ENCODE results near the gene NTHL1. TPM values are rescaled to one million over a fixed set of nuclear protein-coding genes. Genes with fewer than 3 reads are reported as not detected.
A peak's percentile ranks its signal among the peaks of the same experiment; 100 is the strongest.

The NTHL1 gene
- total and polyA plus RNA-seq, 9 of the 15 experiments (the other 6 are each of a cell fraction or from before 2014, with no cell fraction given), result 1.1 to 58.8 (median 17.6) TPM

GRCh38 chr16:2015947-2016208 is 31.8 kb downstream of the NTHL1 start (continued):
- TF ChIP-seq, protein P1, sequence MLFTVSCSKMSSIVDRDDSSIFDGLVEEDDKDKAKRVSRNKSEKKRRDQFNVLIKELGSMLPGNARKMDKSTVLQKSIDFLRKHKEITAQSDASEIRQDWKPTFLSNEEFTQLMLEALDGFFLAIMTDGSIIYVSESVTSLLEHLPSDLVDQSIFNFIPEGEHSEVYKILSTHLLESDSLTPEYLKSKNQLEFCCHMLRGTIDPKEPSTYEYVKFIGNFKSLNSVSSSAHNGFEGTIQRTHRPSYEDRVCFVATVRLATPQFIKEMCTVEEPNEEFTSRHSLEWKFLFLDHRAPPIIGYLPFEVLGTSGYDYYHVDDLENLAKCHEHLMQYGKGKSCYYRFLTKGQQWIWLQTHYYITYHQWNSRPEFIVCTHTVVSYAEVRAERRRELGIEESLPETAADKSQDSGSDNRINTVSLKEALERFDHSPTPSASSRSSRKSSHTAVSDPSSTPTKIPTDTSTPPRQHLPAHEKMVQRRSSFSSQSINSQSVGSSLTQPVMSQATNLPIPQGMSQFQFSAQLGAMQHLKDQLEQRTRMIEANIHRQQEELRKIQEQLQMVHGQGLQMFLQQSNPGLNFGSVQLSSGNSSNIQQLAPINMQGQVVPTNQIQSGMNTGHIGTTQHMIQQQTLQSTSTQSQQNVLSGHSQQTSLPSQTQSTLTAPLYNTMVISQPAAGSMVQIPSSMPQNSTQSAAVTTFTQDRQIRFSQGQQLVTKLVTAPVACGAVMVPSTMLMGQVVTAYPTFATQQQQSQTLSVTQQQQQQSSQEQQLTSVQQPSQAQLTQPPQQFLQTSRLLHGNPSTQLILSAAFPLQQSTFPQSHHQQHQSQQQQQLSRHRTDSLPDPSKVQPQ (CRISPR knock-in tag; IDR thresholded peaks at IDR 0.05; ENCODE audit: borderline replicate concordance), result no peak
- TF ChIP-seq BRD9 (IDR thresholded peaks at IDR 0.05; ENCODE audit: low read depth, partially characterized antibody) (no peak), KLF16 (IDR thresholded peaks at IDR 0.05) (no peak)

DNA sequence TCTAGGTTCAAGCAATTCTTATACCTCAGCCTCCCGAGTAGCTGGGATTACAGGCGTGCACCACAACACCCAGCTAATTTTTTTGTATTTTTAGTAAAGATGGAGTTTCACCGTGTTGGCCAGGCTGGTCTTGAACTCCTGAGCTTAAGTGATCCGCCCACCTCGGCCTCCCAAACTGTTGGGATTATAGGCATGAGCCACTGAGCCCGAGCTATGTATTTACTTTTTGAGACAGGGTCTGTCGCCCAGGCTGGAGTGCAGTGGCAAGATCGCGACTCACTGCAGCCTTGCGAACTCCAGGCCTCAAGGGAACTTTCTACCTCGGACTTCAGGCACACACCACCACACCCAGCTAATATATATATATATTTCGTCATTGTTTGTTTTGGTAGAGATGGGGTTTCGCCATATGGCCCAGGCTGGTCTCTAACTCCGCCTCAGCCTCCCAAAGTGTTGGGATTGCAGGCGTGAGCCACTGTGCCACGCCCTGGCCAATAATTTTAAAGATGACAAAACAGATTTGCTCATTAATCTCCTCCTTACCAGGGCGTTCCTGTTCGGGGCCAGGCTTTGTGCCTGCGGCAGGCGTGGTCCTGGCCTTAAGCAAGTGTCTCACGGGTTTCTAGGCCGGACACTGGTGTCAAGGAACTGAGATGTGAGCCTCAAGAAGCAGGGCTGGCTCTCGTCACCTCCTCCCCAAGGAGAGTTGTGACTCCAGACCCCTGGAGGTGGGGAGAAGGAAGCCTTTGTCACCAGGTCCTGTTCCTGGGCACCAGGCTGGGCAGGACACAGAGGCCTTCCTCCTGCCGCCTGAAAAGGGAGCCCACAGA is 32.3 kb downstream of the NTHL1 start:
- Histone ChIP-seq H3K9ac (ENCODE audit: insufficient read depth in 1 of 2, low read depth in 2 of 2, low read length in 2 of 2) (peak overlapping the region in 1 of 2 experiments; percentile 90; a peak in 2 of 4 replicates), H3K4me2 (ENCODE audit: insufficient read depth, low read length) (no peak overlapping the region), H3K9me3 (replicated peaks; ENCODE audit: control insufficient read depth, insufficient read depth, low read depth, low read length) (no peaks in the 10 kb centered on the region), H4K20me1 (replicated peaks; ENCODE audit: control insufficient read depth, insufficient read depth, low read length) (no peaks in the 10 kb centered on the region), H2AFZ (ENCODE audit: low read depth, low read length) (peak overlapping the region; percentile 1; the same call in 1 of the 2 replicates), H3K27me3 (ENCODE audit: control insufficient read depth in 2 of 2, insufficient read depth in 2 of 2, low read length in 2 of 2) (no peaks in the 10 kb centered on the region), H3K9me1 (ENCODE audit: control insufficient read depth, insufficient read depth, low read length) (no peaks in the 10 kb centered on the region), H3K4me3 (no peak overlapping the region), H3K36me3 (ENCODE audit: control insufficient read depth, insufficient read depth, low read length) (no peaks in the 10 kb centered on the region), H3K4me1 (replicated peaks in 1 of 2; ENCODE audit: control insufficient read depth in 2 of 2, insufficient read depth in 2 of 2, low read length in 2 of 2) (peaks cover 9 to 35% of the 10 kb centered on the region in 2 experiments), H3K79me2 (ENCODE audit: control insufficient read depth, insufficient read depth, low read length) (peaks cover 7% of the 10 kb centered on the region), H3K27ac (ENCODE audit: extremely low read depth, low read depth, low read length) (no peak overlapping the region)
- DNase-seq (ENCODE audit: extremely low read depth in 1 of 4, low spot score in 3 of 4), result no peak
- intact Hi-C loops (cut with micrococcal nuclease) (no loop called here), in situ Hi-C loops (cut with MboI) (no loop called here)
- ChIA-PET POLR2A (no interaction called here), CTCF (ENCODE audit: low intra/inter-chr PET ratio) (interaction anchor here (0.9 kb wide), 1 partner anchor 904 kb away, joined by 3 read pairs; no protein-coding TSS in a partner anchor)
- BruUV-seq (replicated peaks), result no TSS peak
- ATAC-seq, result peak; percentile 29
- no peak for FAIRE-seq
- 43% methylated on average over 24 of the region's 24 CpGs for WGBS (ENCODE audit: insufficient coverage, low coverage, missing lambda C conversion rate)
- TF ChIP-seq CEBPB (tag; IDR thresholded peaks at IDR 0.05), result peak; percentile 69
- TF ChIP-seq SREBF2 (CRISPR knock-in tag; IDR thresholded peaks at IDR 0.05), result no peak
- TF ChIP-seq ATF1 (CRISPR knock-in tag; IDR thresholded peaks at IDR 0.05), result no peak
- TF ChIP-seq ATF1 (tag; IDR thresholded peaks at IDR 0.05), result 0 out of 2 replicates have a peak, but pooled peaks have one; percentile 9
- TF ChIP-seq CEBPG (CRISPR knock-in tag; IDR thresholded peaks at IDR 0.05), result no peak
- TF ChIP-seq CEBPG (tag; conservative IDR thresholded peaks at IDR 0.05 in 1 of 2, IDR thresholded peaks at IDR 0.05 in 1 of 2), result peak in 1 of 2 experiments; percentile 65; a peak in 3 of 4 replicates
- TF ChIP-seq ZNF232 (CRISPR knock-in tag; IDR thresholded peaks at IDR 0.05), result no peak
- TF ChIP-seq ZNF217 (CRISPR knock-in tag; IDR thresholded peaks at IDR 0.05), result 0 out of 2 replicates have a peak, but pooled peaks have one; percentile 6
- TF ChIP-seq POLR3G (IDR thresholded peaks at IDR 0.05; ENCODE audit: extremely low read depth, insufficient read length, insufficient replicate concordance), result no peak
- peak; percentile 56; the same call in 1 of the 2 replicates for TF ChIP-seq KLF1 (tag; IDR thresholded peaks at IDR 0.05)
- no peak for TF ChIP-seq CHCHD3 (CRISPR knock-in tag; IDR thresholded peaks at IDR 0.05)
- no peak for TF ChIP-seq MBD2 (IDR thresholded peaks at IDR 0.05; ENCODE audit: borderline replicate concordance, low read depth)
- TF ChIP-seq, protein P2, sequence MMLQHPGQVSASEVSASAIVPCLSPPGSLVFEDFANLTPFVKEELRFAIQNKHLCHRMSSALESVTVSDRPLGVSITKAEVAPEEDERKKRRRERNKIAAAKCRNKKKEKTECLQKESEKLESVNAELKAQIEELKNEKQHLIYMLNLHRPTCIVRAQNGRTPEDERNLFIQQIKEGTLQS (IDR thresholded peaks at IDR 0.05), result peak; percentile 54; the same call in 1 of the 2 replicates
- TF ChIP-seq, protein P2 (CRISPR knock-in tag; conservative IDR thresholded peaks at IDR 0.05), result no peak
- TF ChIP-seq NR2C2 (CRISPR knock-in tag; IDR thresholded peaks at IDR 0.05), result no peak
- no peak for TF ChIP-seq NR2C2 (tag; IDR thresholded peaks at IDR 0.05)
- TF ChIP-seq MEIS2 (IDR thresholded peaks at IDR 0.05; ENCODE audit: partially characterized antibody), result peak; percentile 28

Data from K562 (cell line).